Smooth muscle cell (in vitro differentiated cells): Measurements from ENCODE around the gene NEK4. TPM values are rescaled to one million over a fixed set of nuclear protein-coding genes. Genes with fewer than 3 reads are reported as not detected.

Experiments
- DNase-seq: peaks from one replicate; lab custom pipeline; 2025; ENCODE audit not compliant: unreplicated experiment; lab: John Stamatoyannopoulos, UW
- H2AFZ ChIP-seq: fragments of 200-600 bp; sonication (generic); 2 replicates; pipeline ENCODE4 v1.6.0; 2016; ENCODE audit warnings: antibody characterized with exemption, low read depth, mild to moderate bottlenecking
- H3F3A ChIP-seq: fragments of 200-600 bp; sonication (generic); 2 replicates; pipeline ENCODE4 v1.6.0; 2017; ENCODE audit warnings: antibody characterized with exemption, low read depth
- H3K27ac ChIP-seq: fragments of 200-600 bp; sonication (generic); 2 replicates; pipeline ENCODE4 v1.5.1; 2016; ENCODE audit warnings: low read depth, mild to moderate bottlenecking
- H3K27me3 ChIP-seq: fragments of 200-600 bp; sonication (generic); 2 replicates; pipeline ENCODE4 v1.6.1; 2016; ENCODE audit warnings: low read depth, mild to moderate bottlenecking
- H3K36me3 ChIP-seq: fragments of 200-600 bp; sonication (generic); 2 replicates; pipeline ENCODE4 v1.5.1; 2016; ENCODE audit warnings: low read depth
- H3K4me1 ChIP-seq: fragments of 200-600 bp; sonication (generic); 2 replicates; pipeline ENCODE4 v1.5.1; 2016; ENCODE audit warnings: low read depth
- H3K4me2 ChIP-seq: fragments of 200-600 bp; sonication (generic); 2 replicates; pipeline ENCODE4 v1.6.0; 2016; ENCODE audit warnings: mild to moderate bottlenecking
- H3K4me3 ChIP-seq: fragments of 200-600 bp; sonication (generic); 2 replicates; pipeline ENCODE4 v1.5.1; 2016; ENCODE audit warnings: mild to moderate bottlenecking
- H3K79me2 ChIP-seq: fragments of 200-600 bp; sonication (generic); 2 replicates; pipeline ENCODE4 v1.6.0; 2016; ENCODE audit warnings: low read depth, mild to moderate bottlenecking
- H3K9ac ChIP-seq: fragments of 200-600 bp; sonication (generic); 2 replicates; pipeline ENCODE4 v1.6.0; 2016; ENCODE audit warnings: low read depth
- H3K9me3 ChIP-seq: fragments of 200-600 bp; sonication (generic); replicated peaks from 2 replicates; pipeline ENCODE4 v1.5.1; 2016; ENCODE audit warnings: low read depth
- H4K20me1 ChIP-seq: fragments of 200-600 bp; sonication (generic); 2 replicates; pipeline ENCODE4 v1.6.0; 2016; ENCODE audit warnings: low read depth
- WGBS: methylation state at CpG from one replicate; pipeline ENCODE4 v1.1.7; 2016; ENCODE audit warnings: low lambda C conversion rate; 5-methylcytosine and 5-hydroxymethylcytosine counted together
- polyA plus RNA-seq: library from polyadenylated mRNA; unstranded; fragments of >200 nt; fragmentation: Nextera tagmentation; extraction: Ambion mirVana; gene quantifications from 2 replicates; pipeline ENCODE4 v1.2.1, GENCODE V29; 2016
- total RNA-seq: library from RNA; depleted of rRNA; stranded (reverse); fragments of >200 nt; gene quantifications from 2 replicates; pipeline ENCODE4 v1.2.3, GENCODE V29; 2014
- TF ChIP-seq, protein P1 (sequence below): fragments of 200-600 bp; sonication (generic); IDR thresholded peaks from 2 replicates; pipeline ENCODE4 v1.5.1; 2017; ENCODE audit warnings: borderline replicate concordance, mild to moderate bottlenecking, antibody characterized with exemption; ENCODE audit not compliant: insufficient read depth, poor library complexity, severe bottlenecking

The NEK4 gene
- total and polyA plus RNA-seq, 2 experiments from 2014 or later: 8.6 to 11.0 TPM

DNA sequence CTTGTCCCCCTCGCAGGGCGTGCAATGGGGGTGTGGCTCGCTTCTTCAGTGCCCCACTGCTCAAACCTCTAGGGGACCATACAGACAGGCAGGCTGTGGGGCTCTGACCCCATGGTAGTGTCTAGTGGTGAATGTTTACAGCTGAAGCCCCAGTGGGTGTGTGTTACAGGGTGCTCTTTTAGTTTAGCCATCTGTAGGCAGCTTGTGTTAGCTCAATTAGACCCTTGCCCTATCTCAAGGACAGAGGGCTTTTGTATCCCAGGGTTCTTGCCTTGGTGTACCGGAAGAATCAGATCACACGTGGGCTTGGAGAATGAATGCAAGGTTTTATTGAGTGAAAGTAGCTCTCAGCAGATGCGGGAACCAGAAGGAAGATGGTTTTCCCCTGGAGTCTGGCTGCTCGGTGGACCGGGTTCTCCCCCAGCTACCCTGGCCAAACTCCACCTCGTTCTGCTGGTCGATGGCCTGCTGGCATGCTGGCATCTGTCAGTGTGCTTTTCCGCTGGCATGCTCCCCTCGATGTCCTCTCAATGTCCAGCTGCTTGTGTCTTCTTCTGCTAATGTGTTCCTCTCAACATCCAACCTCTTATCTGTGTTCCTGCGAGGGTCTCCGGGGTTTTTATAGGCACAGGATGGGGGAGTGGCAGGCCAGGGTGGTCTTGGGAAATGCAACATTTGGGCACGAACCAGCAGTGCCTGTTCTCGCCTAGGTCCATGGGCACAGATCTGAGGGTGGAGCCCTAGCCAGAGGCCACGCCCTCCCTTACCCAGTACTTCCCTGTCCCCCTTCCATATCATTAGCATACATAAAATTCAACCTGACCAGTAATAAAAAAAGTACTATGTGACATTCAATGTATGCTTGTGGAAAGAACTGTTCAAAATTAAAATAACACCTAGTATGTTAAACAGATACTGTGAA lies 58.2 kb downstream of the NEK4 start:
- WGBS: 95% methylated on average over 17 of the region's 17 CpGs

DNA sequence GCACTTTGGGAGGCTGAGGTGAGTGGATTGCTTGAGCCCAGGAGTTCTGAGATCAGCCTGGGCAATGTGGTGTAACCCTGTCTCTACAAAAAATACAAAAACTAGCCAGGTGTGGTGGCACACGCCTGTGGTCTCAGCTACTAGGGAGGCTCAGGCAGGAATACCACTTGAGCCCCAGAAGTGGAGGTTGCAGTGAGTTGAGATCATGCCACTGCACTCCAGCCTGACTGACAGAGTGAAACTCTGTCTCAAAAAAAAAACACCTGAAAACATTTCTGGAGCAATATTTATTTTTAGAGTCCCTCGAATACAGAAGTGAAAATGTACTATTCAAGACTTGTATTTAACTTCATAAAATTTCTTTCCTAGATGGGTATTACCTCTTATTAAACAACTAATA lies 60.2 kb downstream of the NEK4 start:
- no peak overlapping the region for H3K4me3 ChIP-seq
- H3K27ac ChIP-seq: peak overlapping the region; percentile 19
- H4K20me1 ChIP-seq: peaks cover 13% of the 10 kb centered on the region
- H2AFZ ChIP-seq: no peak overlapping the region
- no peaks in the 10 kb centered on the region for H3K27me3 ChIP-seq
- H3K4me2 ChIP-seq: no peak overlapping the region
- peaks cover 4% of the 10 kb centered on the region for H3K36me3 ChIP-seq
- peaks cover 22% of the 10 kb centered on the region for H3K79me2 ChIP-seq
- WGBS: 96% methylated on average over 2 of the region's 2 CpGs
- H3F3A ChIP-seq: peaks cover 15% of the 10 kb centered on the region
- no peak overlapping the region for H3K9ac ChIP-seq
- H3K9me3 ChIP-seq: no peaks in the 10 kb centered on the region
- DNase-seq: no peak
- TF ChIP-seq, protein P1, sequence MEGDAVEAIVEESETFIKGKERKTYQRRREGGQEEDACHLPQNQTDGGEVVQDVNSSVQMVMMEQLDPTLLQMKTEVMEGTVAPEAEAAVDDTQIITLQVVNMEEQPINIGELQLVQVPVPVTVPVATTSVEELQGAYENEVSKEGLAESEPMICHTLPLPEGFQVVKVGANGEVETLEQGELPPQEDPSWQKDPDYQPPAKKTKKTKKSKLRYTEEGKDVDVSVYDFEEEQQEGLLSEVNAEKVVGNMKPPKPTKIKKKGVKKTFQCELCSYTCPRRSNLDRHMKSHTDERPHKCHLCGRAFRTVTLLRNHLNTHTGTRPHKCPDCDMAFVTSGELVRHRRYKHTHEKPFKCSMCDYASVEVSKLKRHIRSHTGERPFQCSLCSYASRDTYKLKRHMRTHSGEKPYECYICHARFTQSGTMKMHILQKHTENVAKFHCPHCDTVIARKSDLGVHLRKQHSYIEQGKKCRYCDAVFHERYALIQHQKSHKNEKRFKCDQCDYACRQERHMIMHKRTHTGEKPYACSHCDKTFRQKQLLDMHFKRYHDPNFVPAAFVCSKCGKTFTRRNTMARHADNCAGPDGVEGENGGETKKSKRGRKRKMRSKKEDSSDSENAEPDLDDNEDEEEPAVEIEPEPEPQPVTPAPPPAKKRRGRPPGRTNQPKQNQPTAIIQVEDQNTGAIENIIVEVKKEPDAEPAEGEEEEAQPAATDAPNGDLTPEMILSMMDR: no peak
- peaks cover 18% of the 10 kb centered on the region for H3K4me1 ChIP-seq

More for the DNA sequence above, 58.2 kb downstream of the NEK4 start:
- Histone ChIP-seq H3K4me3 (no peak overlapping the region), H3K4me1 (peaks cover 8% of the 10 kb centered on the region), H3K36me3 (peaks cover 4% of the 10 kb centered on the region), H3K27ac (no peak overlapping the region), H3K4me2 (no peak overlapping the region), H4K20me1 (peaks cover 8% of the 10 kb centered on the region), H3K79me2 (peaks cover 6% of the 10 kb centered on the region), H3K27me3 (no peaks in the 10 kb centered on the region), H3K9ac (no peak overlapping the region), H3F3A (peaks cover 10% of the 10 kb centered on the region), H3K9me3 (no peaks in the 10 kb centered on the region), H2AFZ (no peak overlapping the region)
- DNase-seq: no peak
- TF ChIP-seq, protein P1: no peak

DNA sequence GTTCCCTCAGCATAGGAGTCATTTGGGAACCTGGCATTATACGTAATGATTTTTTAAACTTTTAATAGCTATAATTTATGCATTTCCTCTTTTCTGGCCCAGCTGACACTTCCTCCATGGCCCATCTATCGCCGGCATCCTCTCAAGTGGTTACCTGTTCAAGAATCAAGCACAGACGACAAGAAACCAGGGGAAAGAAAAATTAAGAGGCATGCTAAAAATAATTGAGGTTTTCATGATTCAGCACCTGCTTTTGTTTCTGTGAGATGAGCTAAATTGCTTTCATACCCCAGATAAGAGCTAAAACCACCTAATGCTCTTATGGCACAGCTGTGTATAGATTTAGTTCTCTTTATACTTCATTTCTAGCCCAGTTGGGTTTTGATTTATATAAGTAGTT lies 63.2 kb downstream of the NEK4 start:
- peaks cover 24% of the 10 kb centered on the region for H3F3A ChIP-seq
- peaks cover 51% of the 10 kb centered on the region for H3K79me2 ChIP-seq
- no peak overlapping the region for H2AFZ ChIP-seq
- H3K4me3 ChIP-seq: peak overlapping the region; percentile 98
- TF ChIP-seq, protein P1: no peak
- peak overlapping the region; percentile 100 for H3K4me2 ChIP-seq
- peaks cover 16% of the 10 kb centered on the region for H4K20me1 ChIP-seq
- DNase-seq: no peak
- H3K27me3 ChIP-seq: no peaks in the 10 kb centered on the region
- peak overlapping the region; percentile 87 for H3K27ac ChIP-seq
- H3K36me3 ChIP-seq: peaks cover 4% of the 10 kb centered on the region
- H3K9ac ChIP-seq: peak overlapping the region; percentile 89
- H3K9me3 ChIP-seq: no peaks in the 10 kb centered on the region
- 87% methylated on average over 4 of the region's 4 CpGs for WGBS
- H3K4me1 ChIP-seq: peaks cover 25% of the 10 kb centered on the region
